ENCODE data around the gene MYBBP1A. TPM values are rescaled to one million over a fixed set of nuclear protein-coding genes. Genes with fewer than 3 reads are reported as not detected.
A peak's percentile ranks its signal among the peaks of the same experiment; 100 is the strongest.

Gene MYBBP1A
- total and polyA plus RNA-seq, 8 donors: 21.8 to 93.1 (median 35.5) TPM

- Histone ChIP-seq H3K4me1 (no peaks in the 10 kb centered on the region), H3K9me3 (no peaks in the 10 kb centered on the region), H3K36me3 (peaks cover 0 to 43% (median 24%) of the 10 kb centered on the region in 3 donors), H3K27me3 (no peaks in the 10 kb centered on the region), H3K27ac (no peak overlapping the region), H3K4me3 (no peak overlapping the region)
- WGBS, 2 donors: 89 to 95% methylated on average over 26 of the region's 26 CpGs
- DNase-seq (peak in 2 of 6 donors; percentile 27 to 50), FAIRE-seq (no peak), ATAC-seq (no peak)
- intact Hi-C loops (cut with DNase I): loop anchor here in 1 of 3 donors (10.0 kb wide), 1 partner anchor 115 kb away; no protein-coding TSS in a partner anchor
- no peak for TF ChIP-seq CTCF (IDR thresholded peaks at IDR 0.05)
Observed at GRCh38 chr17:4539576-4540223, 15.5 kb downstream of the MYBBP1A start.

GRCh38 chr17:4539025-4539424 lies 16.2 kb downstream of the MYBBP1A start:
- intact Hi-C loops (cut with DNase I): no loop called here
- Histone ChIP-seq H3K27me3 (no peaks in the 10 kb centered on the region), H3K9me3 (no peaks in the 10 kb centered on the region), H3K27ac (no peak overlapping the region), H3K4me3 (no peak overlapping the region), H3K36me3 (peaks cover 0 to 36% (median 17%) of the 10 kb centered on the region in 3 donors), H3K4me1 (no peaks in the 10 kb centered on the region)
- FAIRE-seq (no peak), ATAC-seq (no peak), DNase-seq (peak in 2 of 6 donors; percentile 57)
- TF ChIP-seq CTCF (IDR thresholded peaks at IDR 0.05): no peak
- 86 to 92% methylated on average over 8 of the region's 8 CpGs for WGBS, 2 donors

- FAIRE-seq: no peak
- H3K4me1 ChIP-seq: no peaks in the 10 kb centered on the region
- DNase-seq: peak in 1 of 6 donors; percentile 42
- ATAC-seq: no peak
- H3K4me3 ChIP-seq: no peak overlapping the region
- H3K27ac ChIP-seq: no peak overlapping the region
- no peak for TF ChIP-seq CTCF (IDR thresholded peaks at IDR 0.05)
- 78 to 87% methylated on average over 13 of the region's 13 CpGs for WGBS, 2 donors
- peaks cover 0 to 34% (median 16%) of the 10 kb centered on the region in 3 donors for H3K36me3 ChIP-seq
- intact Hi-C loops (cut with DNase I): no loop called here
- H3K9me3 ChIP-seq: no peaks in the 10 kb centered on the region
- no peaks in the 10 kb centered on the region for H3K27me3 ChIP-seq
Observed at GRCh38 chr17:4538236-4539002, 16.8 kb downstream of the MYBBP1A start.

- DNase-seq: peak in 1 of 6 donors; percentile 71
- peak overlapping the region in 1 of 4 donors; percentile 12 for H3K27ac ChIP-seq
Observed at GRCh38 chr17:4537451-4538235, 17.5 kb downstream of the MYBBP1A start.

More at GRCh38 chr17:4537451-4538235, 17.5 kb downstream of the MYBBP1A start:
- FAIRE-seq (no peak), ATAC-seq (no peak)
- no peaks in the 10 kb centered on the region for H3K4me1 ChIP-seq
- 77 to 80% methylated on average over 19 of the region's 19 CpGs for WGBS, 2 donors
- no peak for TF ChIP-seq CTCF (IDR thresholded peaks at IDR 0.05)
- H3K36me3 ChIP-seq: peaks cover 0 to 27% (median 14%) of the 10 kb centered on the region in 3 donors
- no peaks in the 10 kb centered on the region for H3K9me3 ChIP-seq
- no peak overlapping the region for H3K4me3 ChIP-seq
- H3K27me3 ChIP-seq: no peaks in the 10 kb centered on the region
- intact Hi-C loops (cut with DNase I): no loop called here

Measured in pancreas (tissue), 10 donors.